Panc1 (cell line): ENCODE data around the gene TFAP2A. TPM values are rescaled to one million over a fixed set of nuclear protein-coding genes. Genes with fewer than 3 reads are reported as not detected.

ENCODE experiments used
- ATAC-seq: fragments of 200-7000 bp; cut with Tn5 transposase; 2 replicates; pipeline ENCODE4 v1.9.1; 2020; ENCODE audit warnings: mild to moderate bottlenecking, moderate library complexity
- BruUV-seq: library from RNA; stranded (reverse); fragments of 400-500 nt; replicated peaks from 2 replicates; lab custom pipeline; 2021; lab: Mats Ljungman, UMichigan
- CTCF ChIA-PET: fragments of 300-600 bp; sonication (Branson Sonifier 250); formaldehyde crosslinking; loops from one replicate; lab custom pipeline; 2022; ENCODE audit warnings: antibody characterized with exemption; lab: Charles Lee
- POLR2A ChIA-PET: fragments of 300-600 bp; sonication (Branson Sonifier 250); formaldehyde crosslinking; loops from one replicate; lab custom pipeline; 2022; ENCODE audit warnings: antibody characterized with exemption; lab: Charles Lee
- DNase-seq: peaks from one replicate; pipeline ENCODE4 v3.0.0-alpha.2; 2010; ENCODE audit warnings: low read depth, low spot score
- H3K27ac ChIP-seq: 2 replicates; pipeline ENCODE4 v1.5.1; 2011; ENCODE audit warnings: mild to moderate bottlenecking, low read length, inconsistent platforms
- H3K27me3 ChIP-seq: fragments of 200-500 bp; sonication (Bioruptor generic); 2 replicates; pipeline ENCODE4 v1.6.0; 2014; ENCODE audit warnings: low read length, inconsistent platforms; ENCODE audit not compliant: control insufficient read depth, insufficient read depth
- H3K36me3 ChIP-seq: fragments of 200-500 bp; sonication (Bioruptor generic); 2 replicates; pipeline ENCODE4 v1.5.1; 2014; ENCODE audit warnings: inconsistent platforms, mild to moderate bottlenecking, low read length, moderate library complexity; ENCODE audit not compliant: control insufficient read depth, insufficient read depth
- H3K4me1 ChIP-seq: 2 replicates; pipeline ENCODE4 v1.5.1; 2011; ENCODE audit warnings: inconsistent platforms, mild to moderate bottlenecking, low read length, moderate library complexity; ENCODE audit not compliant: control insufficient read depth, insufficient read depth
- H3K4me3 ChIP-seq, 2 experiments: 2 replicates each; pipeline ENCODE4 v1.5.1; 2011 to 2012; ENCODE audit warnings: low read depth in 2 of 2, low read length in 2 of 2, mild to moderate bottlenecking in 2 of 2, inconsistent platforms in 1 of 2, moderate library complexity in 1 of 2
- H3K9me3 ChIP-seq: fragments of 200-500 bp; sonication (Bioruptor generic); 2 replicates; pipeline ENCODE4 v1.5.1; 2014; ENCODE audit warnings: low read depth, mild to moderate bottlenecking, inconsistent platforms, low read length, moderate library complexity; ENCODE audit not compliant: control insufficient read depth, insufficient read depth
- CTCF ChIP-seq: fragments of 450-650 bp; IDR thresholded peaks from 2 replicates; pipeline ENCODE4 v1.5.1; 2017; ENCODE audit warnings: mild to moderate bottlenecking
- POLR2AphosphoS5 ChIP-seq: IDR thresholded peaks from 2 replicates; pipeline ENCODE4 v1.6.1; 2012; ENCODE audit warnings: mild to moderate bottlenecking, low read depth, low read length, moderate library complexity
- REST ChIP-seq, 2 experiments: IDR thresholded peaks; 2 replicates each; pipeline ENCODE4 v1.6.1; 2011 to 2012; ENCODE audit warnings: low read depth in 2 of 2, control low read depth in 1 of 2, low read length in 1 of 2, mild to moderate bottlenecking in 1 of 2, moderate library complexity in 1 of 2; ENCODE audit not compliant: insufficient read depth in 1 of 2
- SIN3A ChIP-seq: IDR thresholded peaks from 2 replicates; pipeline ENCODE4 v1.6.1; 2012; ENCODE audit warnings: low read depth, mild to moderate bottlenecking, low read length, moderate library complexity, borderline replicate concordance; ENCODE audit not compliant: insufficient read depth
- TCF7L2 ChIP-seq: IDR thresholded peaks from 2 replicates; pipeline ENCODE4 v1.6.1; 2011; ENCODE audit warnings: mild to moderate bottlenecking, low read depth, low read length, inconsistent platforms
- in situ Hi-C: cut with HindIII; loops from 2 replicates; pipeline ENCODE4 v1.10.0; 2016; ENCODE audit warnings: low sequenced_read_pairs, low pct_unique_long_range_greater_than_20kb
- intact Hi-C: fragments of 100-400 bp; cut with micrococcal nuclease; formaldehyde crosslinking; loops from one replicate; pipeline ENCODE4 v1.10.0; 2022; ENCODE audit not compliant: unreplicated experiment
- total RNA-seq: library from RNA; stranded (reverse); gene quantifications from one replicate; pipeline ENCODE4 v1.2.1, GENCODE V29; 2021; ENCODE audit not compliant: unreplicated experiment

The TFAP2A gene
- total RNA-seq, 1 experiment from 2014 or later, result 83.9 TPM

- H3K4me3 ChIP-seq, result no peak overlapping the region
- intact Hi-C loops (no loop called here), in situ Hi-C loops (loop anchor here (10.0 kb wide), 1 partner anchor 167 kb away; no protein-coding TSS in a partner anchor)
- no peaks in the 10 kb centered on the region; the same call in 1 of the 2 replicates for H3K9me3 ChIP-seq
- H3K36me3 ChIP-seq, result no peaks in the 10 kb centered on the region
- H3K27ac ChIP-seq, result no peak overlapping the region
- ChIA-PET POLR2A (no interaction called here), CTCF (no interaction called here)
- no peaks in the 10 kb centered on the region for H3K27me3 ChIP-seq
- no peak for TF ChIP-seq POLR2AphosphoS5
- TF ChIP-seq SIN3A, result no peak
- TF ChIP-seq TCF7L2, result no peak
- no peak for TF ChIP-seq REST (IDR thresholded peaks at IDR 0.05; ENCODE audit: insufficient read depth in 1 of 2, low read depth in 2 of 2, low read length in 1 of 2)
- TF ChIP-seq CTCF, result no peak
- H3K4me1 ChIP-seq, result no peaks in the 10 kb centered on the region
- DNase-seq (no peak), ATAC-seq (no peak)
- BruUV-seq, result no TSS peak
These were observed 53.4 kb downstream of the TFAP2A start for GRCh38 chr6:10361428-10361827.

- H3K36me3 ChIP-seq, result no peaks in the 10 kb centered on the region
- H3K27ac ChIP-seq, result no peak overlapping the region
- intact Hi-C loops (no loop called here), in situ Hi-C loops (no loop called here)
- ChIA-PET POLR2A (interaction anchor here (0.6 kb wide), 1 partner anchor 335 kb away, joined by 9 read pairs; the partner anchor contains the start of gene PAK1IP1), CTCF (interaction anchor here (0.6 kb wide), 1 partner anchor 38 kb away, joined by 5 read pairs; no protein-coding TSS in a partner anchor)
- peaks cover 4% of the 10 kb centered on the region for H3K4me1 ChIP-seq
- no peak for ATAC-seq
- no peaks in the 10 kb centered on the region; the same call in 1 of the 2 replicates for H3K9me3 ChIP-seq
- no peak for TF ChIP-seq TCF7L2
- no peak for TF ChIP-seq SIN3A
- no peak for TF ChIP-seq POLR2AphosphoS5
- no peak for TF ChIP-seq REST (IDR thresholded peaks at IDR 0.05; ENCODE audit: insufficient read depth in 1 of 2, low read depth in 2 of 2, low read length in 1 of 2)
- TF ChIP-seq CTCF, result no peak
- DNase-seq, result no peak
- H3K27me3 ChIP-seq, result no peaks in the 10 kb centered on the region
- no TSS peak for BruUV-seq
- no peak overlapping the region for H3K4me3 ChIP-seq
These were observed 55.3 kb downstream of the TFAP2A start for GRCh38 chr6:10359581-10359980.
